HG03457 (cell line): ENCODE results near the gene HFM1.

Source experiments
- ATAC-seq: cut with Tn5 transposase; IDR thresholded peaks from one replicate; pipeline ENCODE4 v1.9.1; 2021; ENCODE audit warnings: moderate number of reproducible peaks; ENCODE audit not compliant: unreplicated experiment

The HFM1 gene

DNA sequence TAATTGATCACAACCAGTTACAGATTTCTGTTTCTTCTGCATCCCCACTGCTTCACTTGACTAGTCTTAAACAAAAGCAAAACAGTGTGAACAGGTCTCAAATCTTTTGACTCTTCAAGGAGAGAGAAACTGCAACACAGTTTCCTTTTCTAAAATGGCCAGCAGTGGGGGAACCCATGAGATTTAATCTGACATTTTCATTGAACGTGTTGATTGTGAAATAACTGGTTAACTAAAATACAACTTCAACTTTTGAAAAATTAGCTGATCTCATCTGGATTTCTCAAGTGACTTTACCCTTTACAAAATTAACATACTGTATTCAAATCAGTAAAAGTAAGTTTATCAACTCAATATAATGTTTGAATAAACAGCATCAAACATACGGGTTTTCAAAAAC, 143.0 kb downstream of the HFM1 start:
- no peak for ATAC-seq

DNA sequence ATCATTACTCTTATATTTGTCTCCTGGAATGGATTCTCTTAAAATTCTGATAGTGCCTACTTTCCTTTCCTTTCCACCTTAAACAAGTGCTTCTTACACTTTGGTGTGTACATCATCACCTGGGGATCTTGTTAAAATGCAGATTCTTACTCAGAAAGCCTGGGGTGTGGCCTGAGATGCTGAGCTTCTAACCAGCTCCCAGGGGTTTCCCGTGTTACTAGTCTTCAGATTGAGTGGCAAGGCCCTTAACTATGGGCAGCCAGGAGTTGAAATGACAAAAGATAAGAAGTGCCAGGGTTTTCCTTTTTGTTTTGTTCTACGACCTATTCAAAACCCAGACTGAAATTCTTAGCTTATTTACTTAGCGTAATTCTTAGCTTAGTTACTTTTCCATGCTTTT, 159.2 kb downstream of the HFM1 start:
- ATAC-seq: no peak

DNA sequence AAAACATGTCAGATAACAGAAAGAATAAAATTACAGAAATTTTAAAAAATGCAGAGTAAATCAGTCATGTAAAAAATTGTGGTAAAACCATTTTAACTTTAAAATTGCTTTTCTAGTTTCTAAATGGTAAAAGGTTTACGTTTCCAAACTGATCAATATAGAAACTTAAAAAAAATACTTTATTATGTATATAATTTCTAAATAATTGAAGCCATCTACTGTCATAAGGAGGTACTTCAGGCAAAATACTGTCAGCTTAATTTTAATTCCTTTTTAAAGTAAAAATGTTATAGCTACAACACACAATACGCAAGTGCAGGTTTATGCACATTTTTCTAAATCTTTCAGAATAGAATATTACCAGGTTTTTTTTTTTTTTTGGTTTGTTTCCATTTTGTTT, 159.9 kb downstream of the HFM1 start:
- no peak for ATAC-seq

DNA sequence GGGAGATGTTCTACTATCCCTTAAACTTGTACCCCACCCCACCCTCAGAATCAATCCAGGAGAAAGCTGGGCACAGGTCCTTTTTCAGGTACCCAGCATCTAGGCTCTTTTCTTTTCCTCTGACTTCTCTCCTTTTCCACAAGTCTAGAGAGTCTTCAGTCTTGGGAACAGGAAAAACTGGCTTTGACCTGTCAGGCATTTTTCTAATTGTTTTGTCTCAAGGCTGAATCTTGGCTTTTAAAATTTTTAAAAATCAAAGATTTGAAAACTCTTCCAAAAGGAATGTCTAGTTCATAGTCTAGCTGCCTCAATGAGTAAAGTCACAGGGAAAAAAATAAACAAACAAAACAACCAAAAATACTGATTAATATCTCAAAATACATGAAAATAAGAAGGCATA, 161.5 kb downstream of the HFM1 start:
- ATAC-seq: no peak

DNA sequence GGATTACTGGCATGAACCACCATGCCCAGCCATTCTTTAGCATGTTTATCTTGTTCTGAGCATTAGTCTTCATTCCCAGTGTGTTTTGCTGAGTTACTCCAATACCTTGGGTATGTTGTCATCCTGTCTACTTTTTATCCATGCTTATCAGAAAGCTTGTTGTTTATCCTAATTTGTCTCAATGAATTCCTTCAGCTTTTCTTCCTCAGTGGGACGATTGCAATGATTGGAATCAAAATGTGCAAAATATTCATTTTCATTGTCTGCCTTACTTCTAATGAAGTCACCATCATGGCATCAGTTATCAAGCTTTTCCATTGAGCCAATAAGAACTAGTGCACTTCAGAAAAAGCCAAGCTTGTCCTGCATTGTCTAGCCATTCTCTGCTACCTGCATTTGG, 170.5 kb downstream of the HFM1 start:
- no peak for ATAC-seq

DNA sequence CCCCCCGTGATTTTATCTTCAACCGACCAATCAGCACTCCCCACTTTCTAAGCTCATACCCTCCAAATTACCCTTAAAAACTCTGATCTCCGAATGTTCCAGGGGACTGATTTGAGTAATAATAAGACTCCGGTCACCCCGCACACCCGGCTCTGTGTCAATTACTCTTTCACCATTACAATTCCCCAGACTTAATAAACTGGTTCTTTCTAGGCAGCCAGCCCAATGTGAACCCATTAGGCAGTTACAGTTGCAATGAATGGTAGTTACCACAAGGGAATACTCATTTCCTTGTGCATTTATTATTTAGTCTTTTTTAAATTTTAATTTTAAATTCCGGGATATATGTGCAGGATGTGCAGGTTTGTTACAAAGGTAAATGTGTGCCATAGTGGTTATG, 177.9 kb downstream of the HFM1 start:
- ATAC-seq: no peak

DNA sequence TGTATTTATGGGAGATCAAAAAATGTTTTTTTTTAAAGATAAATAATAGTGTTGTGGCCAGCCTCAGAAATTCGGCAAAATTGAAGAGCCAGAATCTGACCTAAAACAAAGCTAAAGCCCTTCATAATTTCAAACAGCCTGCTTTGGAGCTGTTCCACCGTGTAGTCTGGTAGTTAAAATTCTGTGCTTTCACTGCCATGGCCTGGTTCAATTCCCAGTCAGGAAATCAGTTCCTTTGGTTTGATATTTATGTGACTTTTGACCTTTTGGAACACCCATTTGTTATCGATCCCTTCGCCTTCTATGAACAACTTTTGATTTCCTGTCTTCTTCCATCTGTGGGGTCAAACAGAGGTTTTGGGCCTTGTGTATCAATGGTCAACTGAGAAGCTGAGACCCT, 179.8 kb downstream of the HFM1 start:
- ATAC-seq: no peak

DNA sequence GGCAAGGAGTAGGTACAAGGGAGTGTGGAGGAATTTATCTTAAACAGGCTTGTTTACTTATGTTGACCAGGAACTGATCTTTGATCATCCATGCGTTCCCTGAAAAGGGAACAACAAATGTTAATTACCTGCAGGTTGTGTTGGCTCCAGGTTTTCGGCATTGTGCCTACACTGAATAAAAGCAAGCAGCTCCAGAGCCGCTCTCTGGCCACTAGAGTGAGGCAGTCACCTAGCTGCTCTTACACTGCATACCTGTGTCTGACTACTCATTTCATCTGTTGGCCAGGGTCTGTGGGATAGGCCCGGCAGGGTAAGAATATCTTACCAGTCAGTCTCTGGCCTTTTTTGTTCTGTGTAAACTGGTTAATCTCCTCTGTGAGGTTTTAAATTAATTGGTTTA, 183.6 kb downstream of the HFM1 start:
- no peak for ATAC-seq

DNA sequence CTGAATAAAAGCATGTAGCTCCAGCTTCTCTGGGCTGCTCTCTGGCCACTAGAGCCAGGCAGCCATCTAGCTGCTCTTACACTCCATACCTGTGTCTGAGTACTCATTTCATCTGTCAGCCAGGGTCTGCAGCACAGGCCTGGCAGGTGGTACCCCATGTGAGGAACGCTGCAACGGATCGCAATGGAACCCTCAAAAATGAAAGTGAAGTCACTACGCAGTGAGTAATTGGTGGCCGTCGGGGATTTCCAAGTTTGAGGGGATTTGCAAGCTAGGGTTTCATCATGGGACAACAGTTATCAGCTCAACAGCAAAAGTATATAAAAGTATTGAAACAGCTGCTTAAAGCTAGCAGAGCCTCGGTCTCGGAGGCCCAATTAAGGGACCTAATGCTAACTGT, 186.7 kb downstream of the HFM1 start:
- no peak for ATAC-seq
